CD1c-positive myeloid dendritic cell (primary cell): ENCODE data around the gene SLC6A17.
A peak's percentile ranks its signal among the peaks of the same experiment; 100 is the strongest.

Experiments
- DNase-seq: peaks from one replicate; pipeline ENCODE4 v3.0.0-alpha.2; 2016; ENCODE audit errors: extremely low spot score

SLC6A17 gene

DNA sequence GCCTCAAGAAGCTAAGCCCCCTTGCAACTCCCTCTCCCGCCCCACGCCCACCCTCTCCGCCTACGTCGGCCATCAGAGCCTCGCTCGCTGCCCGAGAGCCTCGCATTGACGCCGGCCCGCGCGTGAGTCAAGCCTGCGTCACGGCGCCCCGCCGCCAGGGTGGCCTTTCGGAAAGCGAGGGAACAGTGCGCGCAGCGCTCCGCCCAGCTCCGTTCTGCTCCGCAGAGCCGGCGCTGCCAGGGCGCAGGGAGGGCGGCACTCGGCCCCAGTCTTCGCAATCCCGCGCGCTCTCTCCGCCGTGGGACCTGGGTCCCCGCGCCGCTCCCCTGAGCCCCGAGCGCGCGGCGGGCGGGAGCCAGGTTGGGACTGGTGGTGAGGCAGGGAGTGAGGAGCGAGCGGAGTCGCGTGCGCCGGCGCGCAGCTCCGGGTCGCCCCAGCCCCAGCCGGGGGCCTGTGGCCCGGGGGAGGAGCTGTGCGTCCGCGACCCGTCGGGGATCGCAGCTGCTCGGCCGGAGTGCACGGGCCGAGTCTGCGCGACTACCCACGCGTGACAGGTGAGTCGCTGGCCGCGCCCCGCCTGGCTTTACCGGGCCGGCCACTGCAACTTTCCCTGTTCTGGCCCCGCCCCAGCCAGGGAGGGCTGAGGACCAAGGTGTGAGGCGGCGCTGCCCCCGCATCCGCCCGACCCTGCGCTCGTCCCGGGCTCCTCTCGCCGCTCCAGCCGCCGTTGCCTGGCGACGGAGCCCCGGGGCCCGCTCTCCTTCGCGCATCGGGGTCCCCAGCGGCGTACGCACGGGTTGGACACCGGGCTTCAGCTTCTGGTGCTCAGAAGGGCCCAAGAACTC lies at the start of gene SLC6A17:
Gene SLC6A17 (plus strand): TSS at position 165 of the 845 bp plus-strand sequence. CDS start 16,436 bp downstream, outside the sequence.
- no peak for DNase-seq

DNA sequence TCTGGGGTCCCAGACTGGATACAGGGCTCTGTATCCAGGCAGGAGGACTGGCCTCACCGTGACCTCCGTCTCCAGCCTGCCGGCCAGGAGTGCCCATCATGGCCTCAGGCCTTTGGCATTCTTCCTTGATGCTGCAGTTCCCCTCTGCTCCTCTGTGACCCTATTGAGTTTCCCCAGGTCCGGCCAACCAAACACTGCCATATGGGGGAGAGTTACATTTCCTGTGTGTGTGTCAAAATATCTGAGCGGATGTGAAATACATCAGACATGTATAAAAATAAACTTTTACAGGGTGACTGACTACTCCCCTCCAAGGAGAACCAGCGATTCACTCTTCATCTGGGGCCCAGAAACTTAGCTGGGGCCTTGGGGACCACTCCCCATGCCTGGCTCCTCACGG lies 48.2 kb upstream of the SLC6A17 start:
- DNase-seq, result no peak

DNA sequence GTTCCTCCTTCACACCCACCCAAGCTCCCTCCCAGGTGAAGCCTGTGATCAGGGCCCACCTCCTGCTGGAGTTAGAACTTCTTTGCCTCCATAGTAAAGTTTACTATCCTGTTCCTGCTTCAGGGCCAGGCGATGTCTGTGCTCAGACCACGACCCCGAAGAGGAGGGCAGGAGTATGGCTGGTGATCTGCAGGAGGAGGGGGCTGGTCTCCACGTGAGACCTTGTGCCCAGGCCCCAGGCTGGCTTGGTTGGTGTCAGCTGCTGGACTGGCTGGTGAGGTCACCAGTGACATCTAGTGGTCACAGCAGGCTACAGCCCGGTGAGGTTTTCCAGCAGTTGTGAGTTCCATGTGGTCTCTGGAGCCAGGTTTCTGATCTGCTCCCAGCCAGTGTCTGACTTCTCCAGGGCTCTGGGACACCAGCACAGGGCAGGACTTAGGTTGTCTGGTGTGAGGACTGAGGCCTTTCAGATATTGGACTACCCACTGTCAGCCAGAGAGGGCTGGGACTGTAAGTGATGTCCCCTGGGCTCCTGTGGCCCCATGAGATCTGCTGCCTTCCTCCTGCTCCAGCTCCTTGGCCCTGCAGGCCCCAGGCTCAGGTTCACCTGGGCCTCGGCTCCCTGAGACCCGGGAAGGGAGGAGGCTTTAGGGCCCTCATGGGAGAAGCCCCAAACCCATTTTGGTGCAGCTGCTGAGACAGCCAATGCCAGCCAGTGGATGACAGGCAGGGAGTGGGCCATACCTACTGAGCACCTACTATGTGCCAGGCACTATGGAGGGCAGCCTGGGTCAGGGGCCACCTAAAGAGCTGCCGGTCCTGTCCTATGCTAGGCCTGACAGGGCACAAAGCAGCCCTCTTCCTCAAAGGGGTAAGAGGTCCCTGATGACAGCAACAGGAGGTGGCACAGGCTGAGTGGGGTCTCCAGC lies 44.0 kb upstream of the SLC6A17 start:
- DNase-seq, result peak; percentile 71

DNA sequence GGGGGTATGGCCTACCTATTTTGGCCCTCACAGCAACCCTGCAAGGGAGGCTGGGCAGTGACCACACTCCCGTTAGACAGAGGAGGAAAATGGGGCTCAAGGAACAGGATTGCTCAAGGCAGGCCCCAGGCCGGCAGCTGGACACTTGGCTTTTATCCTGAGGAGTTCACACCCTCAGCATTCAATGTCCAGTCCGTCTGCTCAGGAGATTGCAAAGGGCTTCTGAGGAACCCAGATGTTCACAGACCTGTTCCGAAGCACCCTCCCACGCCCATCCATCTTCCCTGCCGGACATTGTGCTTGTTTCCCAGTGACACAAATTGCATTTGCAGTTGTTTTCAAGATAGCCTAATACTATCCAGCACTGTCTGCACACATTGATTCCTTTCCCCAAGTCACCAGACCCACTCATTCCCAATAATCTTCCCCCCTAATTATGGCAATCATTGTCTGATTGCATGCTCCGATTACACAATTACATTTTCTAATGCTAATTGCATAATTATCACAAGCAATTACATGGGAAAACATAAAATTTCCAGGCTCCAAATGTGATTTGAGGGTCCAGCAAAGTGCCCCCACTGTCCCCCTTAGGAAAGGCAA lies 42.3 kb upstream of the SLC6A17 start:
- DNase-seq, result no peak

DNA sequence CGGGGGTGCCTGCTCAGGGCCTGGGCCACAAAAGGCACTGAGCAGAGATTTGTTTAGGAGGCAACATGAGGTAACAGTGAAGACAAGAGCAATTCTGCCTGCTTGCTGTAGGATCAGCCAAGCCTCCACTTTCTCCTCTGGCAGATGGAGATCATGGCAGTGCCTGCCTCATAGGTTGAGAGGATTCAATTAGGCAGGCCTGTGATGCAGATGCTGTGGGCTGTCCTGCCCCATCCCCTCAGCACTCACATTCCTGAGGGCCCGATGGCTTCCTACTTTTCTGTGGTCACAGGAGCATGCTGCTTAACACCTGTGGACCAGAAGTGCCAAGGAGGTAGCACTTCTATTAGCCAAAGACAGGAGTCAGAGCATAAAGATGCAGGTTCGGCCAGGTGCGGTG lies 39.2 kb upstream of the SLC6A17 start:
- no peak for DNase-seq

DNA sequence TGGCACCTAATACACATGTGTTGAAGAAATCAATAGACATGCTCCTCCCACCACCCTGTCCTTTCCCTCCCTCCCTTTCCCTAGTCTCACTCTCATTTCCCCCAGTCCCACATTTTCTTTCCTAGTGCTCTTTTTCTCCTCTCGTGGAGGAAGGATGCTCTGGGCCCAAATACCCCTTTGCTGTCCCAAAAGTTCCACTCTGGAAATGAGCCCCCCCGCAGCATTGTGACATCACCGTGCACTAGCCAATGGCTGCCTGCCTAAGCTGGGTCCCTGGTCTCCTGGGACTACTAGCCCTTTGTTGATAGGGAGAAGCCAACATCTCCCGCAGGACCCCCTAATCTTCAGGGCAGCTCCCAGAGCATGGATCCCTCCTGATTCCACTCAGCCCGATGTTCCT lies 38.2 kb upstream of the SLC6A17 start, which contains the start of gene UBL4B:
Gene UBL4B (plus strand): TSS at position 301 of the 400 bp plus-strand sequence. CDS start 92 bp downstream, at position 393.
- DNase-seq, result no peak

DNA sequence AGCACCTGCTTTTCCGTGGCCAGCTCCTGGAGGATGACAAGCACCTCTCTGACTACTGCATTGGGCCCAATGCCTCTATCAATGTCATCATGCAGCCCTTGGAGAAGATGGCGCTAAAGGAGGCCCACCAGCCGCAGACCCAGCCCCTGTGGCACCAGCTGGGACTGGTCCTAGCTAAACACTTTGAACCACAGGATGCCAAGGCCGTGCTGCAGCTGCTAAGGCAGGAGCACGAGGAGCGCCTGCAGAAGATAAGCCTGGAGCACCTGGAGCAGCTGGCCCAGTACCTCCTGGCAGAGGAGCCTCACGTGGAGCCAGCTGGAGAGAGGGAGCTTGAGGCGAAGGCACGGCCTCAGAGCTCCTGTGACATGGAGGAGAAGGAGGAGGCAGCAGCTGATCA lies 37.6 kb upstream of the SLC6A17 start:
- no peak for DNase-seq

DNA sequence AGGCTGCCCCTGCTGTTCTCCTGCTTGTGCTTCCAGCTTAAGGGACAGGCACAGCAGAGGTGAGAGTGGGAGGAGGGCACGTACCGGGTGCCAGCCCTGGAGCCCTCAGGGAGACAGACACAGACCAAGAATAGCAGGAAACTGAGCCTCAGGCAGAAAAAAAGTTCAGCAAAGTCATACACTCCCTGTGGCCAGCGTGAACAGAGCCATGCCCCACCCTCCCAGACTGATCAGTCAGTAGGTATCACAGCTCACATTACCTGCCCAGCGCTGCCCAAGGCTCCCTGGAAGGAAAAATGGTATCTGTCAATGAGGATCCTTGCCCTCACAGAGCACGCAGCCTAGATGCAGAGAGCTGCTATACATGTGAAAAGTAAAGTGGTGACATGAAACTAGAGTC lies 36.7 kb upstream of the SLC6A17 start:
- no peak for DNase-seq

DNA sequence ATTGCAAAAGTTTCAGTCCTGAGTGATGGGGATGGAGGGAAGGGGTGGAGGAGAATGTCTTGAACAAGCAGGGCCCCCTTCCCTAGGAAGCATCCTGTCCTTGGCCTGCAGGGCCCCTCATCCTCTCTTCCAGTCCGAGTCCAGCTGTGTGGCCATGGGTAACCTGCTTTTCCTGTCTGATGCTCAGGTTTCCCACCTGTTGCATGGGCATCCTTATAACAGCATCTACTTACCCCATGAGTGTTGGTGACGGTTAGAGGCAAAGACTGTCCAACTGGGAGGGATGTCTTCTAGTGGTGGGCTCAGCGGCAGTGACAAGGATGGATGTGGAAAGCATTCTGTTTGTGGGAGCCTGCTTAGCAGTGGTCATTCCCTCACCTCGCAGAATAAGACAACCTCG lies 36.1 kb upstream of the SLC6A17 start:
- no peak for DNase-seq

DNA sequence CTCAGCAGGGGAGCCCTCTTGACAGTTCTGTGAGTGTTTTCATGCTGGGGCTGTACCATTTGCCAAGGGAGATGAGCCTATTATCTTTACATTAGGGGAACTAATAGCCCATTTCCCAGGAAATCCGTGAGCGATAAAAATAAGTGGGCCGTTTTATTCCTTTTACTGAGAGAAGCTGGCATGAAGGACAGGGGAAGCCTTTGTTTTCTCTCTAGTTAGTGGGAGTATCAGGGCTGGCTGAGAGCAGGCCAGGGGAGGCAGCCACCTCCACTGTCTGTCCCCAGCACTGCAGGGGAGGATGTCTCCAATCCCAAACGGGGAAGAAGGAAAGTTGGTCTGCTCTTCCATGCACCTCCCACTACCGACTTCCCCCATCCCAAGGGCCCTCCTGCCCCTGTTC lies 35.5 kb upstream of the SLC6A17 start:
- no peak for DNase-seq

DNA sequence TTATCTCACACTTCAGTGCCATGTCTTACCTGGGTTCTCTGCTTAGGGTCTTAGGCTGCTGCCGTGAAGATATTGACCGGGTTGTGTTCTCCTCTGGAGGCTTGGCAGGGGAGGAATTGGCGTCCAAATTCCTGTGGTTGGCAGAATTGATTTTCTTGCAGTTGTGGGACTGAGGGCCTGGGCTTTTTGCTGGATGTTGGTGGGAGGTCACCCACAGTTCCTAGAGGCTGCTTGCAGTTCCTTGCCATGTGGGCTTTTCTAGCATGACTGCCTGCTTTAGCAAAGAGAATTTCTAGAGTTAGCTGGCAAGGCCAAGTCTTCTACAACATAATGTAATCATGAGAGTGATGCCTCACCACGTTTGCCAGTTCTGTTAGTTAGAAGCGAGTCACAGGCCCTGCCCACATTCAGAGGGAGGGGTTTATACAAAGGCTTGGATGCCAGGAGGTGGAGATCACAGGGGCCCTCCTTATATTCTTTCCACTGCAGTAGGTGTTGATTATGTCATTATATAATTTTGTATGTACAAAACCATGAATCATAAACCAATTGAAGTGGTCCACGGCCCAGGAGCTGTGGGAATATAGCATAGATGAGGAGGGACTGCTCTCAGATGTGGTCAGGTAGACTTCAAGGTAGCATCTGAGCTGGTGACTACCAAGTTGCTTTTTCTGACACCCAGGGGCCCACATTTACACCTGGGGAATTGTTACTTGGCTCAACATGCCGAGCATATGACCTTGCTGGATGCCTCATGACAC lies 31.5 kb upstream of the SLC6A17 start:
- DNase-seq, result no peak

DNA sequence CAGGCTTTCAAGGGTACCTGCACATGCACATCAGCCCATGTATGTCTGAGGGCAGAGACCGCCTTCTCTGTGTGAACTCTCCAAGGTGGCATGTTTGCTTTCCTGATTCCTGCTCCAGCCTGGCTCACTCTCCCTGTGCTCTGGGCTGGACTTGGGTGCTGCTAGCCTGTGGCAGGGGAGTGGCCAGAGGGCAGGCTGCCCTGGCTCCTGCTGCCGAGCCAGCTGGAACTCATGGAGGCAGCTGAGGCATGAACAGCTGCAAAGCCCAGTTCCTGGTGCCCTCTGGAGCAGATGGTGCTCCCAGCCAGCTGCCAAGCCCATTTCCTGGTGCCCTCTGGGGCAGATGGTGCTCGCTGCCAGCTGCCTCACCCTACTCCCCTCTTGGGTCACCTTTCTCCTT lies 30.5 kb upstream of the SLC6A17 start:
- DNase-seq, result no peak

DNA sequence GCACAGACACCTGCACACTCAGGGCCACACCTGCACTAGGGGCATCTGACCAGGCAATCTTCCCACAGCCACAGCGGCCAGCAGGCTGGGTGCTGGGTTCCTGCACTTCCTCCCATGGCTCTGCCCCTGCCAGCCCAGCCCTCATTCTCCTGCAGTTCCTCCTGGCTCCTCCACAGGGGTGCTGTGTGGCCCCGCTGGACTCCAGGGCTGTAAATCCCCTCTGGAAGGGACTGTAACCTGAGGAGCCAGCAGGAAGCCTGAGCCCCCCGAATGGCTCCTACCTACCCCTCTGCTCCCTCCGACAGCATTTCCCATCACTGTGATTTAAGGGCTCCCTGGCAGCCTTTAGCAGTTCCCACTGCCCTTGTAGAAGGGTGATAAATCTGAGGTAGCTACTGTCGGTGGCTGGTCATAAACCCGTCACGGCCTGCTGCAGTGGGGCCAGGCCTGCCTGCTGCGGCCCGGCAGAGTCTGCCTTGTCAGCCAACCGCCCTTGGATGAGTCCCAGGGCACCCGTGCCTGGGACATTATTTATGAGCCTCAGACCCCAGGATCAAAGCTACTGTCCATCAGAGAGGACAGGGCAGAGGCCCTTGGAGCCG lies 29.2 kb upstream of the SLC6A17 start:
- no peak for DNase-seq

DNA sequence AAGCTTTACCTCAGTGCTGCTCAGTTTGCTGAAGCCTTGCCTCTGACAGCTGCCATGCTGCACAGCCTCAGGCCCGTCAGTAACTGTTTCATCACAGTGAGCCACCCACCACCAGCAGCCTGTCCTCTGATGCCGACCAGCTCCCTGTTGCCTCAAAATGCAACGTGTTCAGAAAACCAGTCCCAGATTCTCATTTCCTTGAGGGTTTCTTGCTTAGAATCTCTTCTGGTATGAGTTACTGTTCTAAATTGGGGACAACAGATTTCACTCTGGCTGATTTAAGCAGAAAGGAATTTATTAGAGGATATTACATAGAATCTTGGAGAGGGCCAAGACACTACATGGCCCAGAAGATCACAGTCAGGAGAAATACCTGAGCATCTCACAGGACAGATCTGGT lies 27.1 kb upstream of the SLC6A17 start:
- no peak for DNase-seq

DNA sequence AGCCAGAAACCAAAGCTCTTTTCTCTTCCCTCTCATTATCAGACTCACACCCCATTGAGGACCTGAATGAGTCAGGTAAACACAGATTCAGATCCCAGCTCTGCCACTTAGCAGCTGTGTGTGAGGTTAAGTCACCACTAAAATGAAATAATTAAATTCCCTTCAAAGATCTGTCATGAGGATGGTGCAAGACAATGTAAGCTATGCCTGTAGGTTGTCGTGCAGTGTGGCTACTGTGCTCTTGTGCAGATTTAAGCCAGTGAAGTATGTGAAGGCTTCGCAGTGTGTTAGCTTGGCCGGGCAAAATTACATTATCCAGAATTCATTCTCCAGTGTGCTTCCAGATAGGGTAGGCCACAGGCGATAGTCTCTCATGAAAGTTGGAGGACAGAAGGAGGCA lies 24.5 kb upstream of the SLC6A17 start:
- DNase-seq, result no peak

DNA sequence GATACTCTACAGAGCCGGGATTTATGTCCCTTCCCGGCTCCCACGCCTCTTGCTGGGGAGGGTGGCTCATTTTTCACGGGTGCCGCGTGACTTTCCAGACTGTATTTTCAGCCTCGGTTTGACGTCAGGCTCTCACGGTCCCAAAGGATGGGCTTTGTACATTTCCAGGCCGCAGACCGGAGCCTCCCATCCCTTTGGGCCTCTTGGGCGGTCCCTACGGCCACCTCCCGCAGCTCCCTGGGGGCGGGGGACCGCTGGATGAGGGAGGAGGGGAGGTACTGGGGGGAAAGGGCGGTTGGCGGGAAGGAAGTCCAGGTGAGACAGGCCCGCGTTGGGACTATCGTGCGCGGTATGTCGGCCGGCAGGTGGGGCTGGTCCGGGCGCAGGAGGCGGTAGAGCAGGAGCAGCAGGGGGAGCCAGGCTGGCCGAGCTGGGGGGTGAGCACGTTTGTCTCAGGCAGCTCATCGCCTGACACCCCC lies 20.1 kb upstream of the SLC6A17 start:
- no peak for DNase-seq

DNA sequence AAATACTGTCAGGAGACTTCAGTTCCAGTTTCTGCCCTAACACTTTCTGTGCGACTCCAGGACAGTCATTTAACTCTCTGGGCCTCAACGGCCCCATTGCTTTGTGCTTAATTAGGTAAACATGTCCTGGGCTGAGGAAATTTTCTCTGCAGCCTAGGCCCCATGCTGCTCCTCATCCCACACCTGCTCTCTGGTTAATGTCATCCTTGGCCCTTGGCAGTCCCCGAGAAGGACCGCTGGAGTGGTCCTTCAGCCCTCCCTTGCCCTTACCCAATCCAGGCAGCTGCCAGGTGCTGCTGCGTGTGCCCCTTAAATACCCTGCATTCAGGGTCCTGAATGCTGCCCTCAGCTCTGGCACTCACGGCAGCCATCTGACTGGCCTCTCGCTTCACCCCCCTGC lies 19.3 kb upstream of the SLC6A17 start:
- DNase-seq, result no peak

DNA sequence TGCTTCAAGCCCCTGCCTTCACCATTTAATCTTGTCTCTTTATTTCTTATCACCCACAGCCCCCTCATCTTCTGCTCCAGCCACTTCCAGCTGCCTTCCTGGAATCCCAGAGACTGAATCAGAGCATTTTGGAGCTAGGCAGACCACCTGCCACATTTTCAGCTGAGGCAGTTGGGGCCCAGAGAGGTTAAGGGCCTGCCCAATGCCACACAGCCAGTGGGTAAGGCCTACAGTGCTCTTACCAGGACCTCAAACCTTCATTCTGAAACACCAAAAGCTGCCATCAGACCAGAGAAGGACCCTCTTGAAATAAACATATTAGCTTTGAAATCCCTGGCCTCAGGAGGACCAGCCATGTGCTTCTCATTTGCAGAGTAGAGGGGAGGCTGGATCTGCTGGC lies 17.6 kb upstream of the SLC6A17 start:
- DNase-seq, result no peak

DNA sequence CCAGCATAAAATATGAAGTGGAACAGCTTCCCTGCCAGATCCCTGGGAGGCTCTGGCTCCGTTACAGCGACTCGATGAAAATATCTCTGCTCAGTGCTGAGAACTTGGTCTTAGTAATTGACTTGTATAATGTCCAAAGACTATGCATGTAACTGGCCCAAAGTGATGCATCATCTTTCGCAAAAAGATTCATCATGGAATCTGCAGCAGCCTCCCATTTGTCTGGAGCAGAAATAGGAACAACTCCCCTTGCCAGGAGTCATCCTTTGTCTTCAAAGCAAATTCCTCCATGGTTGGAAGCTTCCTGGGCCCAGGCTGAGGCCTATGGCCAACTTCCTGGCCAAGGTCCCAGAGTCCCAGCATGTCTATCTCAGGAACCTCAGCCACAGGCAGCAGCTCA lies 16.9 kb upstream of the SLC6A17 start:
- DNase-seq, result no peak

DNA sequence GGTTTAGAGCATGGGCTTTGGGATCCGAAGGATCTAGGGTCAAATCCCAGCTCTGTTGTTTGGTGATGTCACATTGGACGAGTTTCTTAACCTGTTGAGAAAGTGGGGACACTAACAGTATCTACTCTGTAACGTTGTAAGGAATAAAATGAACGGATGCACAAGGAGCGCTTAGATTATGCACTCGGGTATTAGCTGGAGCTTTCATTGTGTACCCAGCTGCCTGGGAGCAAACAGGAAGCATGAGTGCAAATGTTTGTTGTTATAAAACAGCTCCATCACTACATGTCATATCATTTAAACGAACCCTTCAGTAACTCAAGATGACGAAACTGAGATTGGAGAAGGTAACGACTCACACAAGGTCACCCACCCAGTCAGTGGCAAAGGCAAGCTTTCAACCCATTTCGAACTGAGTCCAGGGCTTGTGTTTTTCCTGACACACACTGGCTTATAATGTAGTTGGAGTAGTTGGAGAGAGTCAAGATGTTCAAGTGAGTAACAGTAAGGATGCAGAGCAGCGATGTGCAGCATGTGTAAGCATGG lies 16.2 kb upstream of the SLC6A17 start:
- DNase-seq, result no peak

DNA sequence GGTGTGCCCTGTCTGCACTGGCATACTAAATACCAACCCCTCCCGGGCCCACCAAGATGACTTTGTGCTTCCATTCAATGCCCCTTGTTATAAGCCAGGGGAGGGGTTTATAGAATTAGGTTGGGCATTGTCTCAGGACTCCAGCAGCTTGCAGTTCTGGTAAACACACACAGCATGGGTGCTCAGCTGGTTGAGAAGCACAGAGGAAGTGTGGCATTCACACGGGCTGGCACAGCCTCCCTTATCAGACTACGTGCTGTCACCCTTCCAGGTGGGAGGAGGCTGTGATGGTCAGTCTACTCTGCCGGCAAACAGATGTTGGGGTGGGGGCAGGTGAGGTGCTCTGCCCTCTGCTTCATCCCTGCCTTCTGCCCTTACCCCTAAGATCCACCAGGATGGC lies 15.0 kb upstream of the SLC6A17 start:
- DNase-seq, result no peak
